ENCODE measurements around the gene TSPAN32.
"Not testable (repeated sequence)": the region's sequence is repeated elsewhere in the genome, so short reads cannot be mapped to it uniquely, and the experiment has no call there.

TSPAN32 gene

GRCh38 chr11:2267851-2268728 is 33.7 kb upstream of the TSPAN32 start:
- no peak for DNase-seq

GRCh38 chr11:2268729-2269600 is 32.8 kb upstream of the TSPAN32 start:
- peak; percentile 16 for DNase-seq

GRCh38 chr11:2269601-2270321 is 32.1 kb upstream of the TSPAN32 start:
- no peak for DNase-seq

- DNase-seq = no peak
Observed at GRCh38 chr11:2270322-2271076, 31.3 kb upstream of the TSPAN32 start, which contains the start of gene ASCL2. Gene ASCL2, minus strand, starts transcription at chr11:2270588. Its CDS starts 256 bp downstream, at chr11:2270332.

GRCh38 chr11:2271077-2271326 is 30.8 kb upstream of the TSPAN32 start:
- no peak for DNase-seq

- no peak for DNase-seq
Observed at GRCh38 chr11:2271327-2272227, 30.2 kb upstream of the TSPAN32 start.

- DNase-seq = no peak
Observed at GRCh38 chr11:2272228-2272945, 29.4 kb upstream of the TSPAN32 start.

DNA sequence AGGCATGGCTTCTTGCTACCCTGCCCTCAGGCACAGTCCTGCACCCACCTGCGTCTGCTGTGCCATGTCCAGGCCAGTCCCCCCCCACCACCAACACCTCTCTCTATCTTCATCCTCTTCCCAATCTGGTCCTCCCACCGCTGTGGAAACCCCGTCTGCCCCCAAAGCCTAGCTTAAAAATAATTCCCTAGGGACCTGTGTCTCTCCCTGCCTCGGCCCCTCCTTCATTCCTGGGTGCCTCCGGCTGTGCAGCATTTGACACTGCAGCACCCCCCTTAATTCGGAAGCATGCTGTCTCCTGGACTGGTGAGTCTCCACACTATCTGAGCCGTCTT is 28.9 kb upstream of the TSPAN32 start:
- no peak for DNase-seq

DNA sequence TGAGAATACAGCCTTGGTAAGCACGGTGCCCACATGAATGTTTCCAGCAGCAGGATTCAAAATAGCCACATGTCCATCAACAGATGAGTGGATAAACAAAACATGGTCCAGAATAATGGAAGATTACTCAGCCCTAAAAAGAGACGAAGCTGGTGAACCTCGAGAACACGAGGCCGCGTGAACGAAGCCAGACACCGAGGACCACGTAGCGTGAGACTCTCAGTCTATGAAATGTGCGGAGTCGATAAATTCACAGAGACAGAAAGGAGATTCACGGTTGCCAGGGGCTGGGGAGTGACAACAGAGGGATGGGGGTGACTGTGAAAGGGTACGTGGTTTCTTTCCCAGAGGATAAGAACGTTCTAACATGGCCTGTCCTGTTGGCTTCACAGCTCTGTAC is 28.5 kb upstream of the TSPAN32 start:
- DNase-seq = no peak

DNA sequence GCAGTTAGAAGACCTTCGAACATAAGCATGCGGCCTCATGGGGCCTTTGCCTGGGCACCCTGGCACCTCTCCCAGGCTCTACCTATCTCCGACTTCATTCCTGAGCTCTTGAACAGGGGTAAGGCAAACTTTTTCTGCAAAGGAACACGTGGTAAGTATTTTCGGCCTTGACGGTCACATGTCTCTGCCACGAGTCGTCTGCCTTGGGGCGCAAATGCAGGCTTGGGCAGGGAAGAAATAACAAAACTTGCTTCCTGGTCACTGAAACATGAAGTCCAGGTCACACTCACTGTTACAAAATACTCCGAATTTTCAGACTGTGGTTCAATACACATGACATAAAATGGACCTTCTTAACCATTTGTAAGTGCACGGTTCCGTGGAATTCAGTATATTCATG is 28.0 kb upstream of the TSPAN32 start:
- DNase-seq = no peak

DNA sequence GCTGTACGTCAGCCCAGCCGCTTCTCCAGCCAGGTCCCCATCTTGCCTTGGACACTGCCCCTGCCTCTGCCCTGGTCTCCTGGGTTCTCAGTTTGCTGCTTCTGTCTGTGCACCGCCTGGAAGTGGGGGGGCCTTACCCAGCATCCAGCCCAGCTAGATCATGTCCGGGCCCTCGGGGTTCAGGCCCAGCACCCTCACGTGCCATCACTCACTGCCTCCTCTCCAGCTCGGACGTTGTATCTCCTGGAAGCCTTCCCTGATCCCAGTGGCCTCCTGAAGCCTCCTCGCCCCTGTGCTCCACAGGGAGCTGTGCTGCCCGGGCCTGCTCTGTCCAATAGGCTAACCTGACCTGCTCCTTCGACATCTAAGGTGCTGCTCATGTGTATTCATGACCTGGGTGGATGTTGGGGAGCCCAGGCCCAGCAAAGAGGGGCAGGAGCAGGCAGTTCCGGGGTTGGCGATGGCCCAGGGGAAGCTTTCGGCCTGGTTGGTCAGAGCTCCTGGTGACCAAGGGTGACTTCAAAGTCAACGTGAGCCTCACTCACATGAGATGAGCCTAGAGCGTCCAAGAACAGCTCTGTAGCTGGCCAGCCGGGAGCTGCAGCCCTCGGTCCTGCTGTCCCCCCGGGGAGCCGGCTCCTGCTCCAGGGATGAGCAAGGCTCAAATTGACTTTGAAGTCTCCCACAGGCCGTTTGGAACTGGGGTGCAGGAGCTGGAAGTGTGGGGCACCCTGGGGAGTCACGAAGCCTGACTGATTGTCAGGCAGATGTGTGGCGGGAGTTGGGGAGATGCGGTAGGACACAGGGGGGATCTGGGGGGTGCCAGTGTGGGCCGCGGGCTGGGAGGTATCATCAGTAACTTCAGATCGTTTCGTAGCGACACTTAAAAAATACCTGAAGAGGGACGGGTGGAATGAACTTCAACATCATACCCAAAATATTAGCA is 26.2 kb upstream of the TSPAN32 start:
- DNase-seq = no peak

DNA sequence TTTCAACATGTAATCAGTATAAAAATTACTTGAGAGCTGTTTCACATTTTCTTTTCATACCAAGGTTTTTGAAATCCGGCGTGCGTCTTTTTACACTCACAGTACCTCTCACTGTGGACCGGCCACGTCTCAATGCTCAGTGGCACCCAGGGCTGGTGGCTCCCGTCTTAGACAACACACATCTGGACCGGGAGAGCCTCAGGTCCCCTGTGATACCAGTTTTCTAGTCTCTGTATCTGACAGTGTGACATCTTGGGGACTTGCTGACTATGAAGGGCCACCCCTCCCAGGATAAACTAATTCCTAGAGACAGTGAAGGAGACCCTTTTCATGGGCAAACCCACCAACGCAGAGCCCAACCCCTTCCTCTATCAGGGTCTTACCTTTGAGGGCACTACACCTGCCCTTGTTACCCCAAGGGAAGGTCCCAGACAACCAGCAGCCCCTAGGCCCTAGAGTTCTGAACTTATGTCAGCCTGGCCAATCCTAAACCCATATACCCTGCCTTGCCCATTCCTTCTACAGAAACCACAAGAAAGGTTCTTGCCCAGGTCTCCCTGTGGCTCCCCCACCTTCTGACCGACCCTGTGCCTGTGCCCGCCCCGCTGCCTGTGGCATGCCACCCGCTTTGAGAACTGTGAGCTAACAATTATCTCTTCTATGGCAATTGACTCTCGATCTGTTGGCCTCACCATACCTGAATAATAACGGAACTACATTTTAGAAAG is 25.4 kb upstream of the TSPAN32 start:
- no peak for DNase-seq

GRCh38 chr11:2277008-2277346 is 24.8 kb upstream of the TSPAN32 start:
- no peak for DNase-seq

GRCh38 chr11:2277933-2278523 is 23.8 kb upstream of the TSPAN32 start:
- DNase-seq = no peak

GRCh38 chr11:2280208-2280607 is 21.6 kb upstream of the TSPAN32 start:
- DNase-seq = no peak

DNA sequence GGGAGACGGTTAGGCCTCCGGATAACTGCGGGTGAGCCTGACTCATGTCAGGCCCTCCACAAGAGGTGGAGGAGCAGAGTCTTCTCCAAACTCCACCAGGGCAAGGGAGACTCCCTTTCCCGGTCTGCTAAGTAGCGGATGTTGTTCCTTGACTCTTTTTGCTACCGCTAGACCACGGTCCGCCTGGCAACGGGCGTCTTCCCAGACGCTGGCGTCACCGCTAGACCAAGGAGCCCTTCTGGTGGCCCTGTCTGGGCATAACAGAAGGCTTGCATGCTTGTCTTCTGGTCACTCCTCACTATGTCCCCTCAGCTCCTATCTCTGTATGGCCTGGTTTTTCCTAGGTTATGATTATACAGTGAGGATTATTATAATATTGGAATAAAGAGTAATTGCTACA is 15.5 kb upstream of the TSPAN32 start:
- not testable (repeated sequence) for DNase-seq

GRCh38 chr11:2287091-2287490 is 14.7 kb upstream of the TSPAN32 start:
- no peak for DNase-seq

DNA sequence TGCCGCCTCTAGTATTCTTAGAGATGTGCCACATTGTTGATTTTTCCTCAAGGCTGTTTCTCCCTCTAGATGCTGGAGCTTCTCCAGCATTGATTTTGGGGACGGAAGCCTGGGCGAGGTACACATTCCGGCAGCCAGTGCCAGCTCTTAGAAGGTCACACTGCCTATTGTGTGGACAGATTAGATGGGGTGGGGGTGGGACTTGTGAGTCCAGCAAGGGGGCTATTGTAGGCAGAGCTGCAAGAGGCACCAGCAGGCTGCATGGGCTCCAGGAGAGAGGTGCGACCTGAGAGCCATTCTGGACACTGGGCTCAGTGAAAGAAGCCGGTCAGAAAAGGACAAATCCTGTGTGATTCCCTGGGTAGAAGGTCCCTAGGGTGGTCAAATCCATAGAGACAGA is 12.5 kb upstream of the TSPAN32 start:
- DNase-seq = no peak

DNA sequence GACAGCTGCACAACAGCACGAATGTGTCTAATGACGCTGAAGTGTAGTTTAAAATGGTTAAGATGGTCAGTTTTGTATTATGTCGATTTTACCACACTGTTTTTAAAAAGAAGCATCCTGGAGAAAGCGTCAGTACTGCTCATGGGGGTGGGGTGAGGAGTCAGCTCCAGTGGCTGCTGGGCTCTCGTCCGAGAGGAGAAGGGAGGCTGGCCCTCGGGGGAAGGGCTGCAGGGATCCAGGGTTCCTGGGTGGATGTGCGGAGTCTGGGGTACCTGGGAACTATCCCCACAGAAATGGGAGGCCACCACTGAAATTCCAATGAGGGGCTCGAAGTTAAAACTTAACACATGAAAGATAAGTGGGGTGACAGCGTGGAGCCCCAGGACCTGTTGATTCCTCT is 12.0 kb upstream of the TSPAN32 start:
- DNase-seq = no peak
